ENCODE data around the gene ZNF436.
"Not testable (repeated sequence)": the region's sequence is repeated elsewhere in the genome, so short reads cannot be mapped to it uniquely, and the experiment has no call there.

ZNF436 gene

GRCh38 chr1:23322770-23323169 is 46.9 kb downstream of the ZNF436 start:
- no peak for DNase-seq (ENCODE audit: low read depth, low spot score)

DNA sequence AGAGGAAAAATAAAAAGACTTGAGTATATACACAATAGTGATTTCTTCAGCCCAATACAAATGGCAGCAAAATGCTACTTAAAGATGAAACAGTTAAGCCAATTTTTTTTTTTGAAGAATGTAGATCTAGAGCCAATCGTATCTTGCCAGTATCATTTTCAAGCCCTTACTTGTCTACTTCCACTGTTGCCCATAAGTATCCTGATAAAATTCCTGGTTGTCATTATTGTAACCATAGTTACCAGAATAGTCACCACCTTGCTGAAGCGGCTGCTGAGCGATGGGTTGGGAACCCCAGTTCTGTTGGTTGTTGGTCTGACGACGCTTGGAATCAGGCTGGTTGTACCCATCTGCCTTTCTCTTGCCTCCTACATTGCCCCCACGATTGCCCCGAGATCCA is 59.4 kb downstream of the ZNF436 start:
- DNase-seq (ENCODE audit: low read depth, low spot score) = not testable (repeated sequence)
